ENCODE results near the gene FAM174C. TPM values are rescaled to one million over a fixed set of nuclear protein-coding genes. Genes with fewer than 3 reads are reported as not detected.

FAM174C gene
- total RNA-seq, 2 donors from 2014 or later = 48.0 to 63.9 TPM

GRCh38 chr19:1291761-1292418 is 16.6 kb downstream of the FAM174C start:
- WGBS, 2 donors = 61% methylated on average over 11 to 25 of the region's 25 CpGs
- Histone ChIP-seq H3K4me3 (no peak overlapping the region), H3K27me3 (peaks cover 0 to 57% of the 10 kb centered on the region in 2 donors), H3K4me1 (peaks cover 31% of the 10 kb centered on the region), H3K27ac (no peak overlapping the region), H3K9me3 (no peaks in the 10 kb centered on the region), H3K36me3 (replicated peaks in 1 of 2; ENCODE audit: insufficient read depth in 1 of 2, low read depth in 2 of 2) (no peaks in the 10 kb centered on the region)
- intact Hi-C loops (cut with DNase I) = no loop called here
- no peak for DNase-seq
- TF ChIP-seq POLR2A (IDR thresholded peaks at IDR 0.05) = no peak
- TF ChIP-seq, protein P1, sequence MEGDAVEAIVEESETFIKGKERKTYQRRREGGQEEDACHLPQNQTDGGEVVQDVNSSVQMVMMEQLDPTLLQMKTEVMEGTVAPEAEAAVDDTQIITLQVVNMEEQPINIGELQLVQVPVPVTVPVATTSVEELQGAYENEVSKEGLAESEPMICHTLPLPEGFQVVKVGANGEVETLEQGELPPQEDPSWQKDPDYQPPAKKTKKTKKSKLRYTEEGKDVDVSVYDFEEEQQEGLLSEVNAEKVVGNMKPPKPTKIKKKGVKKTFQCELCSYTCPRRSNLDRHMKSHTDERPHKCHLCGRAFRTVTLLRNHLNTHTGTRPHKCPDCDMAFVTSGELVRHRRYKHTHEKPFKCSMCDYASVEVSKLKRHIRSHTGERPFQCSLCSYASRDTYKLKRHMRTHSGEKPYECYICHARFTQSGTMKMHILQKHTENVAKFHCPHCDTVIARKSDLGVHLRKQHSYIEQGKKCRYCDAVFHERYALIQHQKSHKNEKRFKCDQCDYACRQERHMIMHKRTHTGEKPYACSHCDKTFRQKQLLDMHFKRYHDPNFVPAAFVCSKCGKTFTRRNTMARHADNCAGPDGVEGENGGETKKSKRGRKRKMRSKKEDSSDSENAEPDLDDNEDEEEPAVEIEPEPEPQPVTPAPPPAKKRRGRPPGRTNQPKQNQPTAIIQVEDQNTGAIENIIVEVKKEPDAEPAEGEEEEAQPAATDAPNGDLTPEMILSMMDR (IDR thresholded peaks at IDR 0.05) = no peak
- ATAC-seq = no peak

DNA sequence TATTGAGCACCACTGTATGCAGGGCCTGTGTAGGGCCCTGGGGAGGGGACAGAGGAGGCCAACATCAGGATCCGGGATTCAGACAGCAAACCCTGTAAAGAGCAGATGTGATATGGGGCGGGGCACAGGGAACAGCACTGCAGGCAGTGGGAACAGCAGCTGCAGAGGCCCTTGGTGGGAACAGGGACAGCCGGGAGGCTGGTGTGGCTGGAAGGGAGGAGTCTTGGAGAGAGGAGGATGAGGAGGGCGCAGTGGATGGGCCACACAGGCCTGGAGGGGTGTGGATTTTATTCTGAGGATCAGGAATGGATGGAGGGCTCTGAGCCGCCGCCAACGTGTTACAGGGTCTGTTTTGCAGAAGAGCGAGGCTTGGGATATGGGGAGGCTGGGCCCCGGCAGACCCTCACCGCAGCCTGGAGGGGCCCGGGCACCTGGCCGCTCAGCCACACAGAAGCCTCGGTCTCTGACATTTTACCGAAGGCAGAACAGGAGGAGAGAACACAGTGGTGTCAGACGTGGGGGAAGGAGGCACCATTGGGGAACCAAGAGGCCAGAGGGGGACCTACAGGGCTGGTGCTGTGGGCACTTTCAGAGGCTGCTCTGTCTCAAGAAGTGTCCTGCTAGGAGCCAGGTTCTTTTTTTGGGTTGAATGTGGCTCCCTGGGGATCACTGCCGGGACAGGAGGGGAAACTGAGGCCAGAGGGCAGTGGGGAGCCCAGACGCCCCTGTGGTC is 17.3 kb downstream of the FAM174C start:
- DNase-seq (no peak), ATAC-seq (no peak)
- Histone ChIP-seq H3K4me1 (peaks cover 24% of the 10 kb centered on the region), H3K4me3 (no peak overlapping the region), H3K27me3 (peaks cover 0 to 50% of the 10 kb centered on the region in 2 donors), H3K9me3 (no peaks in the 10 kb centered on the region), H3K36me3 (replicated peaks in 1 of 2; ENCODE audit: insufficient read depth in 1 of 2, low read depth in 2 of 2) (no peaks in the 10 kb centered on the region), H3K27ac (no peak overlapping the region)
- 82% methylated on average over 16 to 17 of the region's 17 CpGs for WGBS, 2 donors
- intact Hi-C loops (cut with DNase I) = no loop called here
- TF ChIP-seq, protein P1 (IDR thresholded peaks at IDR 0.05) = no peak
- TF ChIP-seq POLR2A (IDR thresholded peaks at IDR 0.05) = no peak

DNA sequence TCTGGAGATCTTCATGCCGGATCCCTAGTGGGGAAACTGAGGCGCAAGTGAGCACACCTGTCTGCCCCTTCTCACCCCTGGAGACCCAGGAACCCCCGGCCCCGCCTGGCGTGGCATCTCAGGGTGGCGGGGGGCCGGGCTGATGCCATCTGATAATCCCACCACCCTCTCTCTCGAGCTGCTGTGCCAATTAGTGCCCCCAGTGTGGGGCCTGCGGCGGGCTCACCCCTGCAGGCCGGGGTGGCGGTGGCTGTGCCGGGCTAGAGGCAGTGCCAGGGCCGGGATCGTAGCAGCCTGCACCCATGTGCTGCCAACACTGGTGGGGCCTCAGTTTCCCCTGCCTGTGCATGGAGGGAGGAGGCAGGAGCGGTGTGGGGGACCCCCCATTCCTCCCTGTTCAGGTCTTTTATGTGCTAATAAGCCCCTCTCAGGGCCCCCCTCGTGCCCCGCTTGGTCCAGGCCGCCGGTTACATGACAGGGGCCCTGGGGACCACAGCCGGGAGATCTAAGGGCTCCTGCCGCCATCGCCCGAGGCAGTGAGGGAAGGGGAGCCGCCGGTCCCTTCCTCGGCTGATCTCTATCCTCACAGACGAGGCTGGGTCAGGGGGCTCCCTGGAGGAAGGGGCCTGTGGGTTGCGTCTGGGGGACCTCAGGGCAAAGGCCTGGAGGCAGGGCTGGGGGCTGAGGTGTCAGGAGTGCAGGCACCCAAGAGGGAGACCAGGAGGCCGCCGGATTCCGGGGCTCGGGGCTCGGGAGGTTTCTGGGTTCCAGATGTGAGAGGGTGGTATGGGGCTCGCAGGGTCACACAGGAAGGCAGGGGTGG is 18.7 kb downstream of the FAM174C start:
- no peak for TF ChIP-seq POLR2A (IDR thresholded peaks at IDR 0.05)
- TF ChIP-seq, protein P1 (IDR thresholded peaks at IDR 0.05) = no peak
- Histone ChIP-seq H3K36me3 (replicated peaks in 1 of 2; ENCODE audit: insufficient read depth in 1 of 2, low read depth in 2 of 2) (no peaks in the 10 kb centered on the region), H3K4me3 (no peak overlapping the region), H3K27ac (no peak overlapping the region), H3K4me1 (peaks cover 14% of the 10 kb centered on the region), H3K9me3 (no peaks in the 10 kb centered on the region), H3K27me3 (peaks cover 0 to 44% of the 10 kb centered on the region in 2 donors)
- DNase-seq (no peak), ATAC-seq (no peak)
- intact Hi-C loops (cut with DNase I) = no loop called here
- 54 to 79% methylated on average over 13 to 32 of the region's 35 CpGs for WGBS, 2 donors

DNA sequence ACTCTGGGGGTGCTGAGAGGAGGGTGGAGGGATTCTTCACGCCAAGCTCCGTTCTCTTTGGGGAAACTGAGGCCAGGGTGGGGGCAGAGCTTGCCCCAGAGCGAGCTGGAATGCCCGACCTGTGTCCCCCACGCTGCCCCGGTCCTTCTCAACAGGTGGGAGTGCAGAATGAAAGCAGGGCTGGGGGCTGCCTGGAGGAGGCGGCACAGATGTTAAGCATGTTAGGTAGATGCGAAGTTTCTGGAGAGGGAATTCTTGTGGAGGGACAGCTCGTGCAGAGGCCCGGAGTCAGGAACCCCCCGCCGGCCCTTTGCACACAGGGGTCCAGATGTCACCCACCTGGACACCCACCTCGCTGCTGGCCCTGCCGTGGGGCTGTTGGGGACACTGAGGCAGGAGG is 19.4 kb downstream of the FAM174C start:
- no peak for DNase-seq
- intact Hi-C loops (cut with DNase I) = no loop called here
- 62 to 69% methylated on average over 7 to 14 of the region's 14 CpGs for WGBS, 2 donors

More for the DNA sequence above, 19.4 kb downstream of the FAM174C start:
- H3K27ac ChIP-seq = no peak overlapping the region
- no peak overlapping the region for H3K4me3 ChIP-seq
- TF ChIP-seq, protein P1 (IDR thresholded peaks at IDR 0.05) = no peak
- TF ChIP-seq POLR2A (IDR thresholded peaks at IDR 0.05) = no peak
- no peaks in the 10 kb centered on the region for H3K36me3 ChIP-seq (replicated peaks in 1 of 2; ENCODE audit: insufficient read depth in 1 of 2, low read depth in 2 of 2)
- H3K4me1 ChIP-seq = peaks cover 12% of the 10 kb centered on the region
- ATAC-seq = no peak
- H3K9me3 ChIP-seq = no peaks in the 10 kb centered on the region
- H3K27me3 ChIP-seq = peaks cover 0 to 44% of the 10 kb centered on the region in 2 donors
